ENCODE results near the gene IFNA14.
"Not testable (repeated sequence)": the region's sequence is repeated elsewhere in the genome, so short reads cannot be mapped to it uniquely, and the experiment has no call there.

Gene IFNA14

GRCh38 chr9:21239911-21240310, at the start of gene IFNA14:
IFNA14 (minus strand) TSS chr9:21240005; CDS start chr9:21239935, 70 bp downstream.
- no peak for DNase-seq (ENCODE audit: low read depth in 2 of 2)

- no peak for DNase-seq (ENCODE audit: low read depth in 2 of 2)
Measured at GRCh38 chr9:21287280-21287679, 47.5 kb upstream of the IFNA14 start.

GRCh38 chr9:21286659-21287058, 46.9 kb upstream of the IFNA14 start:
- no peak for DNase-seq (ENCODE audit: low read depth in 2 of 2)

GRCh38 chr9:21286099-21286498, 46.3 kb upstream of the IFNA14 start:
- no peak for DNase-seq (ENCODE audit: low read depth in 2 of 2)

GRCh38 chr9:21281275-21281674, 41.5 kb upstream of the IFNA14 start:
- DNase-seq (ENCODE audit: low read depth in 2 of 2): no peak

- no peak for DNase-seq (ENCODE audit: low read depth in 2 of 2)
Measured at GRCh38 chr9:21268347-21268657, 28.5 kb upstream of the IFNA14 start.

GRCh38 chr9:21267485-21268346, 27.9 kb upstream of the IFNA14 start:
- DNase-seq (ENCODE audit: low read depth in 2 of 2): no peak

GRCh38 chr9:21266733-21267484, 27.1 kb upstream of the IFNA14 start:
- DNase-seq (ENCODE audit: low read depth in 2 of 2): no peak

GRCh38 chr9:21265421-21266189, 25.8 kb upstream of the IFNA14 start:
- DNase-seq (ENCODE audit: low read depth in 2 of 2): no peak

GRCh38 chr9:21255538-21256212, 15.9 kb upstream of the IFNA14 start:
- DNase-seq (ENCODE audit: low read depth in 2 of 2): no peak

- DNase-seq (ENCODE audit: low read depth in 2 of 2): no peak
Measured at GRCh38 chr9:21252721-21253547, 13.1 kb upstream of the IFNA14 start.

GRCh38 chr9:21251638-21252037, 11.8 kb upstream of the IFNA14 start:
- no peak for DNase-seq (ENCODE audit: low read depth in 2 of 2)

GRCh38 chr9:21251190-21251589, 11.4 kb upstream of the IFNA14 start:
- no peak for DNase-seq (ENCODE audit: low read depth in 2 of 2)

GRCh38 chr9:21244836-21245235, 5.0 kb upstream of the IFNA14 start:
- DNase-seq (ENCODE audit: low read depth in 2 of 2): no peak

- not testable (repeated sequence) for DNase-seq (ENCODE audit: low read depth in 2 of 2)
Measured at GRCh38 chr9:21236360-21236714, 3.5 kb downstream of the IFNA14 start.

- not testable (repeated sequence) for DNase-seq (ENCODE audit: low read depth in 2 of 2)
Measured at GRCh38 chr9:21235468-21236359, 4.1 kb downstream of the IFNA14 start.

- no peak for DNase-seq (ENCODE audit: low read depth in 2 of 2)
Measured at GRCh38 chr9:21234153-21234687, 5.6 kb downstream of the IFNA14 start.

- DNase-seq (ENCODE audit: low read depth in 2 of 2): no peak
Measured at GRCh38 chr9:21233258-21233657, 6.5 kb downstream of the IFNA14 start.

- no peak for DNase-seq (ENCODE audit: low read depth in 2 of 2)
Measured at GRCh38 chr9:21228122-21228521, 11.7 kb downstream of the IFNA14 start, which contains the start of gene IFNA17. IFNA17 (minus strand) TSS chr9:21228222; CDS start chr9:21228173, 49 bp downstream.
